ENCODE results near the gene DAB2. TPM values are rescaled to one million over a fixed set of nuclear protein-coding genes. Genes with fewer than 3 reads are reported as not detected.

Gene DAB2
- total RNA-seq, 1 donor from 2014 or later = 55.2 TPM

DNA sequence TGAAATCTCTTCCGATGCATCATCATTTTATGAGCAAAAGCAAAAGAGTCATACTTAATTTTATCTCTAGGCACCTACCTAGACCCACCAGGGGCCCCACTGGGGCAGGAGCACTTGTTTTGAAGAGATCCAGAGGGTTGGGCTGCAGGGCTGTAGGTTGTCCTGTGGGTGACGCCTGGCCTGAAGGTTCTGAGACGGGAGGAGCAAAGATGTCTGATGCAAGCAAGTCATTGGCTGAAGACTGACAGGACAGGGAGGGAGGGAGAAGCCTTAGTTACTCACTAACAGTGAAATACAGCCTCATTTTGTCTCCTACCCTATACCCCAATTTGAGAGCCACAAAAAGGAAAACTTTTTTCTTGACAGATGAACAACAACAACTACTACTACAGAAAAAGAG, 43.4 kb downstream of the DAB2 start:
- no peak for DNase-seq (ENCODE audit: low spot score)

DNA sequence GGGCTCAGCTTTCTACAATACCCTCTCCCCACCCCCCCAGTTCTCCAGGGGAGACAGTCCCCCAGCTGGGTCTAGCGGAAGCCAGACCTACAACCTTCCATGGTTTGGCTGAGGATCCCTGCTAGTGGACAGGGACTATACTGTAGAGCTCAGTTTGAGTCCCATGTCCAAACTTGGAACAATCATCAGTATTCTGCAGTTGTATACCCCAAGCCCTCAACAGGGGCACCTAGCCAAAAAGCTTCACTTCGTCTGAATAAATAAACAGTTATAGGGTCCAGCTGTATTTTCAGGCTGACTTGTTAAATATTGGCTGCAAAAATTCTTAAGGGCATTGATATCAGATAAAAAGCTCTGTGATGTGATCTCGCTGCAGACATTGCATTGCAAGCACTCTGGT, 45.1 kb downstream of the DAB2 start:
- no peak for DNase-seq (ENCODE audit: low spot score)

DNA sequence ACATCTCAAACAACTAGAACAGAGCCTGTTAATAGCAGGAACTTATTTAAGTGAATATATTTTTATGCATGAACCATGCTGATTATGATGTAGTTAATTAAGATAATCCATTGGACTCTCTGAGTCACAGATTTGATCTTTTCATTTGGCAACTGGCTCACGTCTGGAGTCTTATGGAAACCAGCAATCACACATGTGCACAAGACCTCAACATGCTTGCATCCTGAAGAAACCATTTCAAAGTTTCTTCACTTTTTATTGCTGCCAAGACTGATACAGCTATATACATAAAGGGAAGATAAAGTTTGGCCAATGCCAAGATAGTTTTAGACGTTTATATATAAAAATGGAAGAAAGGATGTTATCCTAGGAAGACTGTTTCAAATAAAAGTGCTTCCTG, 47.2 kb downstream of the DAB2 start:
- DNase-seq (ENCODE audit: low spot score) = no peak

DNA sequence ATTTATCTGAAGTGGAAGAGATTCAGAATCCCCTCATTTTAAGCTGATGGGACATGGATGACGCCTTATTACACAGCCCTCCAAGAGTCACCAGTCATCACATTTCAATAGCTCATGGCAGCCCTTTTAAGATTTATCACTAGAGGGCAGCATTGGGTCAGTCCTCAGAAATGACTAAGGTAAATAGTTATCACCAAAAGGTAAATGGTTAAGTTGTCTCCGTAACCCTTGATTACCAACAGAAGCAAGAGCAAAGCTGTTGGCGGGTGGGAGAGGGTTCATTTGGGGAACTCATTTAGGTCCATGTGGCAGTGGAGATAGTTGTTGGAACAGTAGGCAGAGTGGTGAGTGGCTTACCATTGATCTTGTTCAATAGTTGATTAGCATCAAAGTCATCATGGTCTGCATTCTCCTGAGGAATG, 48.5 kb downstream of the DAB2 start:
- DNase-seq (ENCODE audit: low spot score) = peak; percentile 35

DNA sequence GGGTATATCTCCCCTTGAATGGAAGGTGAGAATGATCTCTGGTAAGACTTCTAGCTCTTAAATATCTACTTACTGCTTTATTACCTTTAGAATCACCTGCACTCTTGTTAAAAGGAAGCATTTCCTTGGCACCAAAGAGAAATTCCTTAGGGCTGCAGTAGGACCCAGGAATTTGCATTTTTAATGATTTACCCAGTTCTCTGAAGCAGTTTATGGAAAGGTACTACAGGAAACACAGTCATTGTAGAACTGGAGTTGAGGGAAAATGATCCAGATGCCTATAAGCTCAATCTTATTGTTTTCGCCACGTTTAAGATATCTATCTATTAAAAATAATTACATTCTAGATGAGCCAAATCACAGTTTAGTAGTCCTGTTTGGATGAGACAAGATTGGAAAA, 51.0 kb downstream of the DAB2 start:
- no peak for DNase-seq (ENCODE audit: low spot score)

DNA sequence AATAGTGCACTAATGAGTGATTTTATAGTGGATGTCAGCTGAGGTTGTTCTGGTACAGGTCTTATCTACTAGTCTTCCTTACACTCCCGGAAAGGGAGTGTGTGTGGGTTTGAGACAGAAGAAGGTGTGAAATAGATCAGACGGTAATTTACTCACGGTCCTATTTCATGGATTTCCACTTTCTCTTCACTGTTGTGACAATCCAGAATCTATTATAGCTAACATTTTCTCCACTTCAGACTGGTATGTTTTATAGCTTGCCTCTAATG, 53.5 kb downstream of the DAB2 start:
- DNase-seq (ENCODE audit: low spot score) = no peak

DNA sequence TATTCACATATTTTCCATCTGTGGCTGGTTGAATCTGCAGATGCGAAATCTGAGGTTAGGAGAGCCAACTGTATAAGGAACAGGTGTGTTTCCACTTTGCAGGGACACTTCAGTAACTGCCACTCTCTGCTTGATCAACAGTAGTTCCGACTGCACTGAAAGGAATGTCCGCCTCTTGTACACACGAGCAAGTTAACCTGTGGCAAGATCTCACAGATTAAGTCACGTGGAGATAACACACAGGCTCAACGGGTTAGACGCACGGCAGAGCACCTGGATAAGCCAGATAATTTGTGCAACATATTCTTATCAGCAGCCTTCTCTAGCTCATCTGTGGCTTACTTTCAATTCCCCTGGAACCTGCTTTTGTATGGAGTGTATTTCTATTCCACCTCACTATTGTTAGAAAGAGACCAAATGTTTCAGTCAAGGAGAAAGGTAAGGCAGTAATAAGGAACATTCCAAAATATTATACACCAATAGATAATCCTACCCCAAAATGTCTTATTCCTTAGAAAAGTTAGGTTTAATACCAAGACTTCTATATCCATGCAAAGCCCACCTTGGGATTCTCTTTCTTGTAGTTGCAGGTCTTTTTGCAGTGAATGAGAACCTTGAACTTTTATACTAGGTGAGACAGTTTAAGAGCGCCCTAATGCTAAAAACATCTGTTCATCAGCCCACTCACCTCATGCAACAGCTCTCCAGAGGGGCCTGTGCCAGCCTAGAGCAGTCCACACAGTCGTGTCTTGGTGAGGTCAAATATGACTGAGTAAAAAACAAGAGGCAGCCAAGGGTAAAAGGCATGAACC, 54.0 kb downstream of the DAB2 start:
- DNase-seq (ENCODE audit: low spot score) = peak; percentile 72

DNA sequence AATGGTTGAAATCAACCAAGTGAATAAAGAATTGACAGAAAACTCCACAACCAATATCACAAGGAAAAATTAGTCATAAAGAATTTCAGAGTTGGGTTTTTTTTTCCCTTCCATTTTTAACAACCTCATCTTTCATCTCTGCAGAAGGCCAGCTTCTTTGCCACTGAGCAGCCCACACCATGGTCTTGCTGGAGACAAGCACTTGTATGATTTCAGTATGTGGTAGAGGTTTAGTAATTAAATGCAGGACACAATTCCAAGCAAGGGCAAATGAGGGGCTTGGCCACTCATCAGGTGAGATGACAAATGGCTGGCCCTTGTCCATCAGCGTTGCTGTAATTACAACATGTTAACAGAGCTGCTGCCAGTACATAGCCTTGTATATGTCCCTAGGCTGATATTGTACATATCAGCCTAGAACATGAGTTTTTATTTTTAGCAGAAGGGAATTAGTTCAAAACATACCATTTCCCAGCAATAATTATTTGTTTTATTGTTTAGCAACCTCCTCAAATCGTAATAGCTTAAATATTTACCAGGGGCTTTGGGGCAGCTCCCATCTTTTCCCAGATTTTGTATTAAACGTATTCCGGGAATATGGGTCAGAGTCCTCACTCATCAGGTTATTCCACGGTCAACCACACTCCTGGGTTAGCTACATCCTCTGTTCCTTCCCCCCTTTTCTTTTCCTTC, 55.5 kb downstream of the DAB2 start:
- no peak for DNase-seq (ENCODE audit: low spot score)

DNA sequence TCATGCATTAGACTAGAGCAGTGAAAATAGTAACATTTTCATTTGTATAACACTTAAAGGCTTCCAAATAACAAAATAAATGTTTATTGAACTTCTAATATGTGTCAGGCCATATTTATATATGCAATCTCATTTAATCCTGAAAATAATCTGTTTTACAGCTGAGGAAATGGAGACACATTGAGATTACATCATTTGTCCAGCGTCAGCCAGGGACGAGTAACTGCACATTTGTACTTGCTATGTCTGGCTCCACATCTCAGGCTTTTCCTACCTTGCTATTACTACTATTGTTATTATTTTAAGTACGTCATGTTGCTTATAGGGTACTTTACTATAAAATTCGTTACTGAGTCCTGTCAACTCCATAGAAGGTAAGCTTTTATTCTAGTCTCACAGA, 56.7 kb downstream of the DAB2 start:
- DNase-seq (ENCODE audit: low spot score) = no peak

DNA sequence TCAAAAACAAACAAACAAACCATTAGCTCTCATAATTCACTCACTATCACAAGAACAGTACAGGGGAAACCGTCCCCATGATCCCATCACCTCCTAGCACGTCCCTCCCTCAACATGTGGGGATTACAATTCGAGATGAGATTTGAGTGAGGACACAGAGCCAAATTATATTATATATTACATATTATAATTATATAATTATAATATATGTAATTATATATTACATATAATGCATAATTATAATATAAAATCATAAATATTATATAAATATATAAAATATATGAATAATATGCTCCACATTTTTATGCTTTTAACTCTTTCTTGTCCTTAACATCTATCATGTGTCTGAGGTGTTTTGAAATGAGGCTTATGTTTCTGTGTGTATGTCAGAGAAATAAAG, 57.1 kb downstream of the DAB2 start:
- no peak for DNase-seq (ENCODE audit: low spot score)

DNA sequence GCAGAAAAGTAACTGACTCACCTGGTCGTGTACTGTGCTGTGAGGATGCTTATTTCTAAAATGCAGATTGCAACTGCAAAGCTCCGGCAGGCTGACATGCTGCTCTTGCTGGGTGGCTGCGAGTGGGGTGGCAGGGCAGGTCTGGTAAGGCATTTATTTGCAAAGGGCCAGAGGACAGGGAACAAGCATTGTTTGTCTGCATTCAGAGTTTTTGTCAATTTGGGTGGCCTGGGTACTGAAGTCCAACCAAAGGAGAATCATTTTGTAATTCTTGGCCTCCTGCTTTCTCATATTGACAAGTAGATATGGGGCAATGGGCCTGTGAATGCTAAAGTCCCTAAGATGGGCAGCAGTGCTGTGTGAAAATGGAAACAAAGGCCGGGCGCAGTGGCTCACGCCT, 60.4 kb downstream of the DAB2 start, which contains the start of gene C9:
Gene C9 (minus strand): TSS at position 129 of the 400 bp plus-strand sequence. CDS start 31 bp downstream, at position 98.
- DNase-seq (ENCODE audit: low spot score) = no peak

DNA sequence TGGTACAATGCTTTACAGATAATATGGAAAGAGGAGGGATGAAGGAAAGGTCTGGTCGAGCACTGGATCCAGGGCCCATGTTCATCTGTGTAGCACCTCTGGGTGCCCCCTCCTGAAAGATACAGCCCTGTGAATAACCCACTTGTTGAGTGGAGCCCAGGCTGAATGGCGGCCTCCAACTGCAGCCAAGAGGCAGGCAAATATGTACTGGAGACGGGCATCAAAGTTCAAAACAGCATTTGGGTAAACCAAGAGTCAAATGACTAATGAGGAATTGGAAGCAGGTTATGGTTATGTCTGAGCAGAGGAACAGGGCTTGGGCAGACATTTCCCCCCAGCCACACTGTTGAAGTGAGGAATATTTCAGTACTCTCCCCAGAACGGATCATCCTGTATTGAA, 61.6 kb downstream of the DAB2 start:
- no peak for DNase-seq (ENCODE audit: low spot score)

DNA sequence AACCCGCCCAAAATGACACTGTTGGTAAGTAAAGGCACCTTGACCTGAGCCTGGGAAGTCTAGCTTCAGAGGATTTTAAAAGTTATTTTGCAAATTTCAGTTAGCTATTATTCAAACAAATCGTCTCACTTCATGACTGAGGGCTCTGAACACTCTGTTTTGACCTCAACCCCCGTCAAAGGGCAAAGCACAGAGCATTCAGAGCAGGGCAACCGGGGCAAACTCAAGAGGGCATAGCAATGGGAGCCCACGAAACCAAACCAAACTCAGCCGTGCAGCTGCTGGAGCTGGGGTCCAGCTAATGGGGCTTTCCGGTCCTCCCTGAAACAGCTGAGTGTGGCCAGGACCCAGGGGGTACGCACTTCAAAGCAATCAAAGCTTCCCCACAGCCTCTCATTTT, 62.1 kb downstream of the DAB2 start:
- DNase-seq (ENCODE audit: low spot score) = no peak

DNA sequence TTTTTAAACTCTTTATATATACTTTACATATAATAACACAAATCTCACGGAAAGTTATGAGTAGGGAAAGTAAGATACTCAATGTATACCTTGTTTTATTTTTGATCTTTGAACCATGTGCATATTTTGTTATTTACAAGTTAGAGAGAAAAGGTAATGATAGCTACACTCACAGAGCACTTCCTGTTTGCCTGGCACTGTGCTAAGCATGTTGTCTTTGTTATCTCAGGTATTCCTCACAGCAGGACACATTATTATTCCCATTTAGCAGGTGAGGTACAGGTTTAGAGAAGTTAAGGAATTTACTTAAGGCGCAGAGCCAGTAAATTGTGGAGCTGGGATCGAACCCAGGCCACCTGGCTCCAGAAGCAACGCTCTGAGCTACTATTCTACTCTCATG, 63.5 kb downstream of the DAB2 start:
- DNase-seq (ENCODE audit: low spot score) = no peak

DNA sequence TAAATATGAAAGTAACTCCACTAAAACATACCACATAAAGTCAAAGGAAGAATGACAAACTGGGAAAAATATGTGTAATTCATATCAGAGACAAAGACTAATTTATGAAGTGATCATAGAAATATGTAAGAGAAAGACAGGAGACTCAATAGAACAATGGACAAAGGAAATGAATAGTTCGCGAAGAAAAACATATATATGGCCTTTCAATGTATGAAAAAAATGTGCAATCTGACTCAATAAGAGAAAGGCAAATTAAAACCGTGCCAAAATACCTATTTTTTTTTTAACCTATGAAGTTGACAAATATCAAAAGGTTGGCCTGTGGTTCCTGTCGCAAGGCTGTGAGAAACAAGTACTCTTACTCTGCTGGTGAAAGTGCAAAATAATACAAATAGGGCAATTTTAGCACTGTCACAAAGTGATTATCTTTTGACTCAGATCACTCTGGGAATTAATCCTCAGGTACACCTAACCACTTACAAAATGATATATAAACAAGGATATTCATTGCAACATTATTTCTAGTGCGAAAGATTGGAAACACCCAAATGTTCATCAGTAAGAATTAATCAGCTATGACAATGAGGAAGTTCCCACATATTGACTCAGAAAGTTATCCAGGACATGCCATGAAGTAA, 64.2 kb downstream of the DAB2 start:
- DNase-seq (ENCODE audit: low spot score) = no peak

DNA sequence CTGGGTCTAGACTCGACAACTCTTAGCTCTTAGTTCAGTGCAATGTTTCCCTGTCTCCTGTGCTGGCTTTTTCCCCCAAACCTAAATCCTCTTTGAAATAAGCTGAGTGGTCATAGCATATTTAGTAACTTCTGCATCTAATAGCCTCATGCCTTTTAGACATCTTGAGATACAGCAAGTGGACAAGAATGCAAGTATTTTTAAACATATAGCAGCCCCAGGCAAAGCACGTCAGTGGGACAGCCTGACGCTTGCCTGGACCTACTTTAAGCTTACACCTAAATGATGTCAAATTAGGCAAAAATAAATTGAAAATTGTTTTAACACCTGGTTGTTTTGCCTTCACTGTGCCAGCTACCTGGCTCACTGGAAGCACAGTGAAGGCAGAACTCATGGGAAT, 68.5 kb downstream of the DAB2 start:
- DNase-seq (ENCODE audit: low spot score) = no peak

DNA sequence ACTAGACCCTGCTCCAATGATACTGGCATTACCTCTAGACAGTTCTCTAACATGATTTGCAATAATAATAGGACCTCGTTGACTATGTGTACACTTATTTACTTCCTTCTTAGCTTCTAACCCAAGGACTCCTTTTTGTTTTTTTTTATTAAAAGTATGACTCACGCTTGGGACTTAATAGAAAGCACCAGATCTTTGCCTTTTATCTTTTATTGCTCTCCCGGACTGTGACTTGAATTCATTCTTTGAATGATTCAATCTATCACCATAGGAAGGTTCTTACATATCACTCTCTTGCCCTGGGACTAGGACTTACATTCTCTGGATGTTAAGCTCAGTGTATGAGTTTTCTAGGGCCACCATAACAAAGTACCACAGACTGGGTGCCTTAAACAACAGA, 69.5 kb downstream of the DAB2 start:
- no peak for DNase-seq (ENCODE audit: low spot score)

DNA sequence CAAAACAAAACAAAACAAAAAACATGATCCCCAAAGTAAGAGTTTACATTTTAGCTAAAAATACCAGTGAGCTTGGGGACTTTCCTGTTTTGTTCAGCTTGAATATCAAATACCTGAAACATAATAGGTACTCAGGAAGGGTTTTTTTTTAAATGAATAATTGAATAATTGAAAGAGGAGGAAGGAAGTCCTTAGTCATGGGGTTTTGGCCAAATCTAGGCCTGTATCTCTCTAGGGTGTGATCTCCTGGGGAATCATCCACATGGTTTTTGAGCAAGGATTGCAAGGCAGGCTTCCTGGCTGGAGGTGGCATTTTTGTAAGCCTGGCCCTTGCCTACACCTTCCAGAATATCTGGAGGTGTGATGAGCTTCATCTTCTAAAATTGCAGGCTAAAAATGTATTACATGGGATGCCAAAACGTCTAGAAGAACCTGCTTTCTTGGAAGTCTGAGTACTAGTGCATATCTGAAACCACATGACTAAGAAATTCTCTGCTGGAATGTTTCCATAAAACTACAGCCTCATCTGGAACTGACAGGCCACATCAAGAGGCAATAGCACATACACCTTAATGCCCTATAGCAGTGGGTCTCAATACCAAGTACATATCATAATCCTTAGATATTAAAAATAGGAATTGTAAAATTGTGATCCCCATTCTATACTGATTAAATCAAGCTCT, 70.9 kb downstream of the DAB2 start:
- no peak for DNase-seq (ENCODE audit: low spot score)

DNA sequence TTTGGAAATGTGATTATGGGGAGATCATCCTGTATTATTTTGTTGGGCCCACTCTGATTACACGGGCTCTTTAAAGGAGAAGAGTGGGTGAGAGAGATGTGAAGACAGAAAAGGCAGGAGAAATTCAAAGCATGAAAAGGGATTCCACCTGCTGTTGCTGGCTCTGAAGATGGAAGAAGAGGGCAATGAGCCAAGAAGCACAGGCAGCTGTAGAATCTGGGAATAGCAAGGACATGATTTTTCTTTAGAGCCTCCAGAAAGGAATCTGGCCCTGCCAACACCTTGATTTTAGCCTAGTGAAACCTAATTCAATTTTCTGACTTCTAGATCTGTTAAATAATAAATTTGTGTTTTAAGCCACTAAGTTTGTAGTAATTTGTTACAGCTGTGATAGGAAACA, 71.8 kb downstream of the DAB2 start:
- DNase-seq (ENCODE audit: low spot score) = no peak

DNA sequence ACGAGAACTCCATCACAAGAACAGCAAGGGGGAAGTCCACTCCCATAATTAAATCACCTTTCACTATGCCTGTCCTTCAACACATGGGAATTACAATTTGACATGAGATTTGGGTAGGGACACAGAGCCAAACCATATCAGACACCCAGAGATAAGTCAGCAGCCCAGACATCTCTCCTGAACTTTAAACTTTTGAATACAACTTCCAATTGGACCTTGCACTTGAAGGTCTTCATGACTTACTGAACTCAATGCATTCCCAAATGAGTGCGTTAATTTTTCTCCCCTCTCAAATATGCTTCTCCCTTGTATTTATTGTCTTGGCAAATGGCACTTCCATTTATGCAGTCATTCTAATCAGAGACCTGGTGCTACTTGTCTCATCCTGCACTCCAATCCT, 72.6 kb downstream of the DAB2 start:
- no peak for DNase-seq (ENCODE audit: low spot score)

DNA sequence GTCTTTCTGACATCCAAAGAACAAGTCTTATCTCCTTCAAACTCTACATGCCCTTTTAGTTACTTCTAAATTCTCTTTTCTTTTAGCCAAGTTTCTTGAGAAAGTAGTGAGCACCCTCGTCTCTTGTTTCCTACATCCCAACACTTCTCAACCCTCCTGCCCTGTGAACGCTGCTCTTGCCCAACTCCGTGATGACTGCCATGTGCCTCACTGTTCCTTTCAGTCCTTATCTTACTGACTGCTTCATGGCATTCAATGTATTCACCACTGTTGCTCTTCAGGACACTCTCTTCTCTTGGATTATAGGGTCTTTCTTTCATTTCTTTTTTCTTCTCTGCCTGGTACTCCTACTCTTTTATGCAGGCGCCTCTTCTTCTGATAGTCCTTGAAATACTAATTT, 75.3 kb downstream of the DAB2 start:
- DNase-seq (ENCODE audit: low spot score) = no peak

DNA sequence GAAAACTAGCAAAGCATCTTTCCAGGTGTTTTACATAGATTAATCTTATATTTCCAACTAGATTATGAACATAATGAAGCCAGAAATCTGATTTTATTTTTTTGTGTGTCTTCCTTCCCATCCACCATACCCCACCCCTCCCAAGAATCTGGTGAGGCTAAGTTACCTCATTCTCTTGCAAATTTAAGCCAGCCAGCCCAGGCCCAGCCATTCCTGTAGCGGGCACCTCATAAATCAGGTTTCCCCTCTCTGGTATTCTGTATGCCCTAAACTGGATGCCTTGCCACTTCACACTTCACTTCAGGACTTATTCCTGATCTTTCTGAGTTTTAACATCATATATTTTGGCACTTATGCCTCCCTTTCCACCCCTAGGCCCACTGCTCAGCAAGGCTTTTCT, 82.3 kb downstream of the DAB2 start:
- no peak for DNase-seq (ENCODE audit: low spot score)

DNA sequence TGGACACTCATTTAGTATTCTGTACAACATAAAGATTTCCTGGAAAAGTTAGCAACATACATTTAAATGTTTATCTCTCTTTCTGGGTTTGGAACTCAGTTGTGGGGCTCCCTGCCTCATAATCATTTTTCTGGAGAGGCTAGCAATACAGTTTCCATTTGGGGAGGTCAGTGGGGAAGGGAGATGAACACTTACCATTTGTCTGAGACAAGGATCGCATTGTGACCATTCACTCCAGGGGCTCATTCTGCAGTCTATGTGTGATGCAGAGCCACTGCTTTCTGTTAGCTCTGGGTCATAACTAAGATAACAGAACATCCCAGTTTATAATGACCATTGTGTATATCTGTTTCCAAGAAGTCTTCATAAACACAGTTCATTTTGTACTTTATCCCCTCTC, 82.9 kb downstream of the DAB2 start:
- no peak for DNase-seq (ENCODE audit: low spot score)
